DMS53 treated with DMSO at 0.1 percent for 48 hours (cell line): Measurements from ENCODE around the gene MCU.
"Not testable (repeated sequence)": the region's sequence is repeated elsewhere in the genome, so short reads cannot be mapped to it uniquely, and the experiment has no call there.

Experiments
- DNase-seq: peaks from one replicate; lab custom pipeline; 2025; ENCODE audit not compliant: unreplicated experiment; lab: John Stamatoyannopoulos, UW

MCU gene

GRCh38 chr10:72893136-72893798, 201.3 kb downstream of the MCU start, which contains the start of gene OIT3:
TSS of gene OIT3 (plus strand) at chr10:72893739. CDS start at chr10:72893799, 60 bp downstream.
- no peak for DNase-seq

- no peak for DNase-seq
These were observed 203.4 kb downstream of the MCU start for GRCh38 chr10:72895236-72895850.

GRCh38 chr10:72898616-72899015, 206.7 kb downstream of the MCU start:
- no peak for DNase-seq

GRCh38 chr10:72899545-72899944, 207.6 kb downstream of the MCU start:
- no peak for DNase-seq

- not testable (repeated sequence) for DNase-seq
These were observed 212.1 kb downstream of the MCU start for GRCh38 chr10:72903941-72904446.

GRCh38 chr10:72904806-72905205, 212.9 kb downstream of the MCU start:
- DNase-seq, result no peak

GRCh38 chr10:72906446-72906845, 214.5 kb downstream of the MCU start:
- DNase-seq, result no peak

- DNase-seq, result no peak
These were observed 218.8 kb downstream of the MCU start for GRCh38 chr10:72910705-72911104.

GRCh38 chr10:72911758-72912157, 219.8 kb downstream of the MCU start:
- no peak for DNase-seq

- DNase-seq, result no peak
These were observed 220.8 kb downstream of the MCU start for GRCh38 chr10:72912736-72913135.

GRCh38 chr10:72913287-72913686, 221.3 kb downstream of the MCU start:
- no peak for DNase-seq

GRCh38 chr10:72917201-72917600, 225.3 kb downstream of the MCU start:
- not testable (repeated sequence) for DNase-seq

- DNase-seq, result not testable (repeated sequence)
These were observed 225.9 kb downstream of the MCU start for GRCh38 chr10:72917803-72918332.

GRCh38 chr10:72918352-72918751, 226.4 kb downstream of the MCU start:
- DNase-seq, result no peak

- not testable (repeated sequence) for DNase-seq
These were observed 229.3 kb downstream of the MCU start for GRCh38 chr10:72921147-72921683.

GRCh38 chr10:72924351-72924750, 232.4 kb downstream of the MCU start:
- DNase-seq, result no peak

- no peak for DNase-seq
These were observed 234.1 kb downstream of the MCU start for GRCh38 chr10:72925951-72926465.

- DNase-seq, result no peak
These were observed 235.5 kb downstream of the MCU start for GRCh38 chr10:72927485-72927884.

- no peak for DNase-seq
These were observed 236.9 kb downstream of the MCU start for GRCh38 chr10:72928798-72929197.

GRCh38 chr10:72930276-72930675, 238.3 kb downstream of the MCU start:
- DNase-seq, result no peak

- DNase-seq, result no peak
These were observed 240.5 kb downstream of the MCU start for GRCh38 chr10:72932259-72933015.
